ENCODE measurements around the gene PPIL4.

DNA sequence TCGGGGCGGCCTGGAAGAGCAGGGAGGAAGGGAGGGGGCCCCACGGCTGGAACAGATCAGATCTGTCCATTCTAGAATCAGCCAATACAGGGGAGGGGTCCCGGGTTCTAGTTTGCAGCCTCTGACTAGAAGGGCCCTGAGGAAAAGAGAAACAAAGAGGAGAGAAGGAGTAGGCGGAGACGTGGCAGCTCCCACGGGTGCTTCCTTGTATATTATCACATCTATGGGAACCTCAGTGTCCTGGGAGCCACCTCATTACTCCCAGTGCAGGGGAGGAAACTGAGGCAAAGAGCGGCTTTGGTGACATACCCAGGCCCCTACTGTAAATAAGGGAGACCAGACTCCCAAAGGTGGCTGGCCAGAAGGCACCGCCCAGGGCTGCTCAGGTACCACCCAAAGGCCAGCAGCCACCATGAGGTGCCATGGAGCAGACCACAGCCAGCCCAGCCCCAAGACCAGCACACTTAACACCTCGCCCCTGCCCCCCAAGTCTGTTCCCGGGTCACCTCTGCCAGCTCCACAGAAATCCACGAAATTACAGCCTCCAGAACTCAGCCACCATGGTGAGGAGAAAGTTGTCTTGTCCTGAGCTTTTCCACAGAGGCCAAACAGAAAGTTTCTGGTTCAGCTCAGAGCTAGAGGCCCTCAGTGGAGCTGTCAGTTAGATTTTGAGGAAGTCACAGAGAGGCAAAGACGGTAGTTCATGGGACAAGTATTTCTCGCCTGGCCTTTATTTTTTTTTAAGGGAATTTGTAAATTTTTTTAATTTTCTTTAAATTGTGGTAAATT is 63.1 kb downstream of the PPIL4 start:
- TF ChIP-seq, protein P1, sequence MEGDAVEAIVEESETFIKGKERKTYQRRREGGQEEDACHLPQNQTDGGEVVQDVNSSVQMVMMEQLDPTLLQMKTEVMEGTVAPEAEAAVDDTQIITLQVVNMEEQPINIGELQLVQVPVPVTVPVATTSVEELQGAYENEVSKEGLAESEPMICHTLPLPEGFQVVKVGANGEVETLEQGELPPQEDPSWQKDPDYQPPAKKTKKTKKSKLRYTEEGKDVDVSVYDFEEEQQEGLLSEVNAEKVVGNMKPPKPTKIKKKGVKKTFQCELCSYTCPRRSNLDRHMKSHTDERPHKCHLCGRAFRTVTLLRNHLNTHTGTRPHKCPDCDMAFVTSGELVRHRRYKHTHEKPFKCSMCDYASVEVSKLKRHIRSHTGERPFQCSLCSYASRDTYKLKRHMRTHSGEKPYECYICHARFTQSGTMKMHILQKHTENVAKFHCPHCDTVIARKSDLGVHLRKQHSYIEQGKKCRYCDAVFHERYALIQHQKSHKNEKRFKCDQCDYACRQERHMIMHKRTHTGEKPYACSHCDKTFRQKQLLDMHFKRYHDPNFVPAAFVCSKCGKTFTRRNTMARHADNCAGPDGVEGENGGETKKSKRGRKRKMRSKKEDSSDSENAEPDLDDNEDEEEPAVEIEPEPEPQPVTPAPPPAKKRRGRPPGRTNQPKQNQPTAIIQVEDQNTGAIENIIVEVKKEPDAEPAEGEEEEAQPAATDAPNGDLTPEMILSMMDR (IDR thresholded peaks at IDR 0.05; ENCODE audit: extremely low read depth in 1 of 2, insufficient read depth in 1 of 2, low read depth in 1 of 2, low read length in 2 of 2): no peak
- TF ChIP-seq MYC (IDR thresholded peaks at IDR 0.05; ENCODE audit: low read depth, low read length) (no peak), EZH2 (IDR thresholded peaks at IDR 0.05; ENCODE audit: borderline replicate concordance, low read depth, low read length, severe bottlenecking) (no peak), POLR2A (IDR thresholded peaks at IDR 0.05; ENCODE audit: low read depth, low read length) (no peak), POLR2AphosphoS5 (IDR thresholded peaks at IDR 0.05; ENCODE audit: insufficient read depth, low read depth, low read length) (no peak), FOS (IDR thresholded peaks at IDR 0.05; ENCODE audit: borderline replicate concordance, insufficient read depth, low read length) (no peak), JUN (IDR thresholded peaks at IDR 0.05; ENCODE audit: borderline replicate concordance, insufficient read depth, insufficient read length, low read depth) (no peak)
- TF ChIP-seq, protein P2, sequence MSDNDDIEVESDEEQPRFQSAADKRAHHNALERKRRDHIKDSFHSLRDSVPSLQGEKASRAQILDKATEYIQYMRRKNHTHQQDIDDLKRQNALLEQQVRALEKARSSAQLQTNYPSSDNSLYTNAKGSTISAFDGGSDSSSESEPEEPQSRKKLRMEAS (IDR thresholded peaks at IDR 0.05; ENCODE audit: insufficient read depth, insufficient read length): no peak
